Neural cell (in vitro differentiated cells): ENCODE results near the gene GAP43.

Experiments
- EP300 ChIP-seq: fragments of 450-650 bp; conservative IDR thresholded peaks from 2 replicates; pipeline ENCODE4 v1.6.1; 2014; ENCODE audit warnings: antibody characterized with exemption, mild to moderate bottlenecking, moderate library complexity; ENCODE audit not compliant: poor library complexity, severe bottlenecking
- EZH2 ChIP-seq: fragments of 200-600, 300-800 bp; shearing (Covaris generic), sonication (generic); IDR thresholded peaks from 2 replicates; pipeline ENCODE4 v1.6.1; 2014; ENCODE audit warnings: antibody characterized with exemption, low read length, borderline replicate concordance, mild to moderate bottlenecking; ENCODE audit not compliant: insufficient read depth, poor library complexity, severe bottlenecking
- POLR2AphosphoS5 ChIP-seq: IDR thresholded peaks from 2 replicates; pipeline ENCODE4 v1.6.1; 2012
- TAF1 ChIP-seq: IDR thresholded peaks from 2 replicates; pipeline ENCODE4 v1.6.1; 2012; ENCODE audit warnings: low read depth
- TF ChIP-seq, protein P1 (sequence below): fragments of 450-650 bp; IDR thresholded peaks from 2 replicates; pipeline ENCODE4 v1.5.1; 2014; ENCODE audit warnings: antibody characterized with exemption, mild to moderate bottlenecking, moderate library complexity; ENCODE audit not compliant: poor library complexity, severe bottlenecking

DNA sequence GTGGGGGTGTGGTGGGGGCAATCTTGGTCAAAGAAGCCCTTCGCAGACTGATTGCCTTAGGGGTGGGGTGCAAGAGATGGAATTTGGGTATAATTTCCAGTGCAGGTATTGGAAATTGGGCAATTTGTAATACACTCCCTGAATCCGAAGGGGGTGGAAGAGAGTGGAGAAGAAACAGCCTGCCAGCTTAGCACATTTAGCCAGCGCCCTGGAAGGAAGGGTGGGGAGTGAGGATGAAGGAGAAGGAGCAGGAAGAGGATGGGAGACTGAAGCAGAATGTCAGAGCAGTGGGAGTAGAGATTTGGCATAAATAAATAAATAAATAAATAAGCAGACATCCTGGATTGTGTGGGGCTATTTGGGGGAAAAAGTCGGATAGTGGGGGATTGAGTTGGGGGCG is 1.6 kb downstream of the GAP43 start:
- TF ChIP-seq, protein P1, sequence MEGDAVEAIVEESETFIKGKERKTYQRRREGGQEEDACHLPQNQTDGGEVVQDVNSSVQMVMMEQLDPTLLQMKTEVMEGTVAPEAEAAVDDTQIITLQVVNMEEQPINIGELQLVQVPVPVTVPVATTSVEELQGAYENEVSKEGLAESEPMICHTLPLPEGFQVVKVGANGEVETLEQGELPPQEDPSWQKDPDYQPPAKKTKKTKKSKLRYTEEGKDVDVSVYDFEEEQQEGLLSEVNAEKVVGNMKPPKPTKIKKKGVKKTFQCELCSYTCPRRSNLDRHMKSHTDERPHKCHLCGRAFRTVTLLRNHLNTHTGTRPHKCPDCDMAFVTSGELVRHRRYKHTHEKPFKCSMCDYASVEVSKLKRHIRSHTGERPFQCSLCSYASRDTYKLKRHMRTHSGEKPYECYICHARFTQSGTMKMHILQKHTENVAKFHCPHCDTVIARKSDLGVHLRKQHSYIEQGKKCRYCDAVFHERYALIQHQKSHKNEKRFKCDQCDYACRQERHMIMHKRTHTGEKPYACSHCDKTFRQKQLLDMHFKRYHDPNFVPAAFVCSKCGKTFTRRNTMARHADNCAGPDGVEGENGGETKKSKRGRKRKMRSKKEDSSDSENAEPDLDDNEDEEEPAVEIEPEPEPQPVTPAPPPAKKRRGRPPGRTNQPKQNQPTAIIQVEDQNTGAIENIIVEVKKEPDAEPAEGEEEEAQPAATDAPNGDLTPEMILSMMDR = peak; percentile 5
- TF ChIP-seq TAF1 (no peak), EP300 (no peak), POLR2AphosphoS5 (peak; percentile 67), EZH2 (no peak)
